Measurements from ENCODE around the gene RNLS.

RNLS gene

DNA sequence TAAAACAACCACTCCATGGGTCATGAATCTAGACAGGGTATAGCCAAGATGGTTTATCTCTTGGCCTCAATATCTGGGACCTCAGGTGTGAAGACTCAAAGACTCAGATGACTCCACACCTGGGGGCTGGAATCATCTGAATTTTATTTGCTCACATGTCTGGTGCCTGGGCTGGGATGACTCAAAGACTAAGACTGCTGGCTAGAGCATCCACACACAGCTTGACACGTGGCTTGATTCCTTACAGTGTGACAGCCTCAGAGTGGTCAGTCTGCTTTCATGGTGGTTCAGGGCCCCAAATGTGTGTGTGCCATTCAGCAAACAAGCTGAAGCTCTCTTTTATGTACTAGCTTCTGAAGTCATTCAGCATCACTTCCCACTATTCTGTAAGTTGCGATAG, 333.7 kb downstream of the RNLS start:
- DNase-seq, result no peak

DNA sequence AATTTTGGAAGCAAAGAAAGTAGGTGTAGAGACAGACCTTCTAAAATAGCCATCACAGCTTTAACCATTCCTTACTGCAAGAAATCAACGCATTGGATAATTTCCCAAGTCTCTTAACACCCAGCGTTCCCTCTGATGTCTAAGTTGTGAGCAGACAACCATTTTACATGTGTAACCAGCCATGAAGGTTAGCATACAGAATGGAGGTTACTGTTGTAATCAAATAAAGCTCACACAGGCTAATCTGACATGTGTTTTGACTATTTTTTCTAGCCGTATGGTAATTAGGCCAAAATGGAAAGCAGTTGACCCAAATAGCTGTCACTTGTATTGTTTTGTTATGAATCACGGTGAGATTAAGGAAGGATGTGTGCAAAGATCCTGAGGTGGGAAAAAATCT, 336.4 kb downstream of the RNLS start:
- no peak for DNase-seq

GRCh38 chr10:88245974-88246511, 337.1 kb downstream of the RNLS start:
- DNase-seq, result no peak

DNA sequence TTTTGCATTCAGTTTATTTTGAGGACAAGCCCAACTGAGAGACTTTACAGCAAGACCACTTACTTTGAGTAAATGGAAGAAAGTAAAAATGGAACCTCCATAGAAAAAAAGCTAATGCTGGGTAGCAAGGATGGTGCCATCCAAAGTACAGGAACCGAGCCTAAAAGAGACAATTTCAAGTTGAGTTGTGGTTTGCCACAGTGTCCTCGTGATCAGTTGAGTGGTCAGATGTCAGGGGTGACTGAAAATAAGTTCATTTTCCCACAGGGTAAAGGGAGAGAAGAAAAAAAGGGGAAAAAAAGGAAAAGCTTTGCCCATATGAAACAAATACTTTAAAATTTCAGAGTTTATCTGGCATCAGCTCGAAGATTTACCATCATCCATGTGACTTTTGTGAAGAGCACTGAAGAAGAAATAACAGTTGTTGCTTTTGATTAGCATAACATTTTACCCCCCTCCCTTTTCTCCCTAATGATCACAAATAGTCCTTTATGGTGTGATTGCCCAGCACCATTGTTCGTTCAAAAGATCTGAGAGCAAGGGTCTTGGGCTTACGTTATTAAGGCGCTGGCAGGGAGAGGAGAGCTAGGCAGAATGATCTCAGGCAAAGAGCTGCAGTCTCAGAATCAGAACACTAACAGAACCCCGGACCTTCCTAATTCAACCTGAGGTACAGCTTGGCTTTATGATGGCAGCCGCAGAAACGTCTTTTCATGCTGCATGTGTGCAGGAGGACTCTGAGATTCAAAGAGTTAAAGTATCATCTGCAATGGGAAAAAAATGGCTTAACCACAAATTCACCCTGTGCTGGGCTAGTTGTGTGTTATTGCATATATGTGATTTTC, 338.1 kb downstream of the RNLS start:
- no peak for DNase-seq

DNA sequence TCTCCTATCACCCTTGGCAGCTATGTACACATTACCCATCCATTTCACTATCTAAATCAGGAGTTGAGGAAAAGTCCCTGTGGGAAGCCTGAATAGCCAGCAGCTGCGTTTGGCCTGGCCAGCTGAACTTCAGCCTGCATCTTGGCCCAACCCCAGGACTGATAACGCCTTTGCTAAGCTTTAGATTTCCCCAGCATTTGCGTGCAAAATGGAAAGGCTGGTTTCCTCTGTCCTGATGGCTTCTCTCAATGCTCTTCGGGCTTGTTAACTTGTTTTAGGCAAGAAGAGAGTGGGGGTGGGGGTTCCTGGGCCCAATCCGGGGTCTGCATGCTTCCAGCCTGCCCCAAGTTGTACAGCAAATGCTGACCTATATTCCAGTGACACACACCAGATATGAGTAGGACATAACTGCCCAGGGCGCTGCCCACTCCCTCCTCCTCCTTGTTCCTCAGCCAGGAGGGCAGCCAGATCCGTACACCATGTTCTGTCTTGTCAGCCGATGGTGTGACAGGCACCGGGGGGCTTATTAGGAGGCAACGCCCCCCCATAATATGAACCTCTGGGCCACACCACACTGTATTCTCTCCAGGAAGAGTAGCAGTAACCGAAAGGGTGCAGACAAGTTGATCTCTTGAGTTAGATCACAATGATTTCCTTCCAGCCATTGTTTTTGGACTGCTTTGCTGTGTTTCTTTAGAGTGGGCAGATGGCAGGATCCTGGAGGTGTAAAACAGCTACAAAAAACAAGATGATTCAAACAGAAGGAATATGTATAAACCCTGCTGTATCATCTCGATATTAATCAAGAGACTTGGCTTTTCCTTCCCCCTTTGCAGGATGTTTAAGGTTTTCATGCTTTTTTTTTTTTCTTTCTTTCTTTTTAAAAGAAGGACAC, 339.0 kb downstream of the RNLS start:
- no peak for DNase-seq

DNA sequence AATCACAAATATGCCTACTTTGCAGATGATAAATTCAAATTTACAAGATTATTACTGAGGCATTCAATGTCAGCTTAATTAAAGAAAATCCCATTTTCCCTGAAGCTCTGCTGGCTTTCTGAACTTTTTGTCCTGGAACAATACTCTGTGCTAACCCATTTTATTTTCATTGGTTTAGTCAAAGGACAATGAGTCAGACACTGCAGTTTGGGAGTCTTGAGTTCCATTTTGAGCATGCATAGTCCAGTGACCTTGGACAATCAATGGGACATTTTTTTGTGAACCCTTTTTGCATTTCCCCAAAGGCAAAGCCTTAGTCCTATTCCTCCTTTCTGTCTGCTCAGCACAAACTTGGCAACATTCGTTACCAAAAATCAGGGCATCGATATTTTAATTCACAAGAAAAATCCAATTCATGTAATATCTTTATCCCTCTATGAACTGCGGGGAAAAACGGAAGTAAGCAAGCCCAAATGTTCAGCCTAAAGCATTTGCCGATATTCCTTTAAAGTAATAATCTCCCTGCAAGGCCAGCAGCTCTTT, 339.8 kb downstream of the RNLS start:
- no peak for DNase-seq

- DNase-seq, result no peak
Observed at GRCh38 chr10:88241501-88241900, 341.6 kb downstream of the RNLS start.

GRCh38 chr10:88239212-88239611, 343.9 kb downstream of the RNLS start:
- DNase-seq, result no peak

DNA sequence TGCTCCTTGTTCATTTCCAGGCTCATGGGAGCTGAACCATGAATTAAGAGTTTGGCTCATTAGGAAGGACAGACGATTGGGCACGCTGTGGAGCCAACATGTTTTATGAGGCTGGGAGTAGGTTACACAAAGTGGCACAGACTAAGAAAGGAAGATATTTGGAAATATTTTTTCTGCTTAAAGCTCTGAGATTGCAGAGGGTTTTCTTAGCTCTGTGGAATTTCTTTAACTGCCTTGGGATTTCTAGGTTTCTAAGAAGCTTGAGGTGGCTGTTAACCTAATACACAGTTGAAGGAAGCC, 344.6 kb downstream of the RNLS start:
- no peak for DNase-seq

GRCh38 chr10:88237896-88238614, 345.1 kb downstream of the RNLS start:
- DNase-seq, result no peak

DNA sequence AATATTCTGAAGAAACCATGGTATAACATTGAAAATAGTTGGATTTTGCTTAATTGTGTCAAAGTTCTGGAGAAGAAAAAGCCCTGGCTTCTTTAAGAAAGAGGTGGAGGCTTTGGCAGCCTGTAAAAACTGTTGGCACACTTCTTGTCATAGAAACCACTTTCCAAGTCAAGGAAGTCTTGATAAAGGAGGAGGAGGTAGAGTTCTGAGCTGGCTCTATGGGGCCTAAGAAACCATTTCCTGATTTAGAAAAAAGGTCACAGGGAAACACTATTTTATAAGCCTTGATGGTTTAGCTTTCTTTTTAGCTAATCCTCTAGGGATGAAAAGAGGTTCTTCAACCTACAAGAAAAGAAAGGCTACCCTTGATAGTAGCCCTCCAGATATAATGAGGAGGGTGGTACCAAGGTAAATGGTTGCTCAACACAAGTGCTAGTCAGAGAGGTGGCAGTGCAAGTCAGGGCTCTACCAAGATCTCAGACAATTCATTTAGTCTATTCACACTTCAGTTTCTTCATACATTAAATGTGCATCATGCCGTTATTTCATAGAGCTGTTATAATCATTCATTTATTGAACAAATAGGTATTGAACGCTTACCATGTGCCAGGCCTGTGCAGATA, 346.9 kb downstream of the RNLS start:
- DNase-seq, result no peak

GRCh38 chr10:88234297-88234696, 348.8 kb downstream of the RNLS start:
- no peak for DNase-seq

DNA sequence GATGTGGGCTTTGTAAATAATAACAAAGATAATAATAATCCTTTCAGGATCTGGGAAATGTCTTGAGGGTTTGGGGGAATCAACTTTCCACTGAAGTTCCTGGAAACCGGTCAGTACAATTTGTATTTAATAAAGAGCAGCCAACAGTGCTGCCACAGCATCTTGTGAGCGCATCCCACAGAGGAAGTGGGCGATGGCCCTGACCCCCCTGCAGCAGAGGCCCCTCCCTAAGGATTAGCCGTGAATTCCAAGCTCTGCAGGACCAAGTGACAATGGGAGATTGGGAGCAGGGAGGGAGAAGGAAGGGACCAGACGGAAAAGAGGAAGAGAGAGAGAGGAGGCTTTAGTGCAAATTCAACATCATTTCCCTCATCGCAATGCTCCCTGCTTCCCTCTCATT, 349.2 kb downstream of the RNLS start:
- no peak for DNase-seq

GRCh38 chr10:88232983-88233543, 350.1 kb downstream of the RNLS start:
- DNase-seq, result no peak

DNA sequence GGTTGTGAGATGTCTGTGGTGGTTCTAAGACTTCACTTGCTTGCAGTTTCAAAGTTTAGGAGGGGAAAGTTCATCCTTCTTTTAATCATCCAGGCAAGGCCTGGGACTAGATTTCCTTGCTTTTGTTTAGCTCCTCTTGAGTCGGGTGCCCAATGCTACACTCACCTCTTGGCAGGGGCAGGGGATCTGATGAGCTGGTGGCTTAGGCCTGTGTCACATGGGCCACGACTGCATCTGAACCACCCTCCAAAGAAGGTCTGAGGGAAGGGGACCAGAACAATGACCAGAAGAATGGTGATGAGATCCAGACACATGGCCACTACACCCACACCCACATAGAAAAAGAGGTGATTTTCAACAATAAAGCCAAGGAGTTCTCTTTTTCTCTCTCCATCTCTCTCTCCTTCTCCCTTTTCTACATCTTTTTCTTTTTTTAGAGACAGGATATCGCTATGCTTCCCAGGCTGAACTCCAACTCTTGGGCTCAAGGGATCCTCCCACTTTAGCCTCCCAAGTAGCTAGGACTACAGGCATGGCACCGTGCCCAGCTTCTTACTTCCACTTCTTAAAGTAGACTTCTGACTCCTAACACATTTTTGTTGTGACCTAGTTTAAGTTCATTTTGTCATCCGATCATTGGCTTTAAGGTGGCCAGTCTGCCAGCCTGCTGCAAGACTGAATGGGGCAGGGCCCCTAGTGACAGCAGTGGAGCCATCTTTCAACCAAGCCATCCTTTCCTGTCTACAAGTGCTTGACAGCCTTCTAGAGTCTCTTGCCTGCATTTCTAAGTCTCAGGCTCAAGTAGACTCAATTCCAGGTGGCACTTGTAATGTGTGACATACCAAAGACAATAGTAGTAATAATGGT, 350.9 kb downstream of the RNLS start:
- no peak for DNase-seq

DNA sequence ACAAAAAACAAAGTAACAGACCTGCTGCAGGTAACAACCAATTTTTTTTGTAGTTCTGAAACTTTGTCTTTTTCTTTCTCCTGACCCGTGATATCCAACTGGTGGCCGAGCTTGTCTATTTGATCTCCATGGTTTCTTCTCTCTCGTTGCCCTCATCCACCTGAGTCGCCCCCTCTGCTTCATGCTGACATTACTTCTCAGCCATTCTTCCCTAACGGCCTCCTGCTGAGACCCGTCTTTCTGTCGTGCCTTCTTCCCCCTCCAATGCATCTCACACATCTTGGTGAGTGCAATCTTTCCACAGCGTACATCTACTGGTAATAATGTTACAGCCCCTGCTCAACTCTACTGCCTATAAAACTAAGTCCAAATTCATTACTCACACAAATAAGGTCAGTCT, 352.9 kb downstream of the RNLS start:
- DNase-seq, result no peak

GRCh38 chr10:88228130-88228529, 355.0 kb downstream of the RNLS start:
- no peak for DNase-seq

- no peak for DNase-seq
Observed at GRCh38 chr10:88227342-88228018, 355.6 kb downstream of the RNLS start.

GRCh38 chr10:88226891-88227290, 356.2 kb downstream of the RNLS start:
- DNase-seq, result no peak

GRCh38 chr10:88226071-88226659, 357.0 kb downstream of the RNLS start:
- no peak for DNase-seq

Measured in stimulated activated CD4-positive, alpha-beta T cell treated with anti-CD3 and anti-CD28 coated beads, Interleukin-4, amount 100 ng/mL, for 24 hours (primary cell).